BLaER1 (cell line): ENCODE results near the gene ANGPTL2.

Source experiments
- H3K27ac ChIP-seq: shearing (Covaris generic); formaldehyde crosslinking; 2 replicates; pipeline ENCODE4 v1.8.1; 2022
- H3K27me3 ChIP-seq: shearing (Covaris generic); formaldehyde crosslinking; 2 replicates; pipeline ENCODE4 v1.8.1; 2022
- H3K36me3 ChIP-seq: shearing (Covaris generic); formaldehyde crosslinking; 2 replicates; pipeline ENCODE4 v1.8.1; 2022
- H3K4me1 ChIP-seq: shearing (Covaris generic); formaldehyde crosslinking; 2 replicates; pipeline ENCODE4 v1.8.1; 2022
- H3K4me2 ChIP-seq: shearing (Covaris generic); formaldehyde crosslinking; 2 replicates; pipeline ENCODE4 v1.8.1; 2022
- H3K4me3 ChIP-seq: shearing (Covaris generic); formaldehyde crosslinking; 2 replicates; pipeline ENCODE4 v1.8.1; 2022
- H3K9ac ChIP-seq: shearing (Covaris generic); formaldehyde crosslinking; 2 replicates; pipeline ENCODE4 v1.8.1; 2022
- H3K9me3 ChIP-seq: shearing (Covaris generic); formaldehyde crosslinking; 2 replicates; pipeline ENCODE4 v1.8.1; 2022
- H4K20me1 ChIP-seq: shearing (Covaris generic); formaldehyde crosslinking; 2 replicates; pipeline ENCODE4 v1.8.1; 2022
- Cebpa-rat ChIP-seq: shearing (Covaris generic); IDR thresholded peaks from 2 replicates; pipeline ENCODE4 v1.8.1; 2022

ANGPTL2 gene

DNA sequence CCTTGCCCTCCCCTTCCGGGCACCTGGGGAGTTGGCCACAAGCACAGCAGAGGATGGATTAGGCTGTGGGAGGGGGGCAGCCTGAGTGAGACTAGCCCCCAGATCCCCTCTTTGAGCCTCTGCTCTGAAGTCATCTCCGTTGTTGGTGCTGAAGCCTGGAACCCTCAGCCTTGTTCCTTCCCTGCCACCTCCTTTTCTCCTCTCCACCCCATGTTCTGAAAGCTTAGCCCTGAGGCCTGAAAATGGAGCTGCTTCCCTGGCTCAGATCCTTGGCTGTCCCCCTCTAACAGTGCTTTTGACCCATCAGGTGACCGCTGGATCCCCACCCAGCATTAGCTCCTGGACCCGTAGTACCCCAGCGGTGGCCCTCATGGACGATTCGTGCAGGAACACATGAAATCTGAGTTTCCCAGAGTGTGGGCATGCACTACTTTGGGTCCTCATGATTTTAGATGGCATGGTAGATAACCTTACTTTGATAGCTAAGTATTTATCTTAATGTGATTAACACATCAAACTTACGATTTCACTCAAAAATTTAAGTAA, 21.6 kb upstream of the ANGPTL2 start:
- Histone ChIP-seq H4K20me1 (no peaks in the 10 kb centered on the region), H3K9me3 (no peaks in the 10 kb centered on the region), H3K4me1 (no peaks in the 10 kb centered on the region), H3K4me2 (no peak overlapping the region), H3K4me3 (no peak overlapping the region), H3K36me3 (no peaks in the 10 kb centered on the region), H3K9ac (no peak overlapping the region), H3K27me3 (no peaks in the 10 kb centered on the region), H3K27ac (no peak overlapping the region)
- TF ChIP-seq Cebpa-rat = no peak

DNA sequence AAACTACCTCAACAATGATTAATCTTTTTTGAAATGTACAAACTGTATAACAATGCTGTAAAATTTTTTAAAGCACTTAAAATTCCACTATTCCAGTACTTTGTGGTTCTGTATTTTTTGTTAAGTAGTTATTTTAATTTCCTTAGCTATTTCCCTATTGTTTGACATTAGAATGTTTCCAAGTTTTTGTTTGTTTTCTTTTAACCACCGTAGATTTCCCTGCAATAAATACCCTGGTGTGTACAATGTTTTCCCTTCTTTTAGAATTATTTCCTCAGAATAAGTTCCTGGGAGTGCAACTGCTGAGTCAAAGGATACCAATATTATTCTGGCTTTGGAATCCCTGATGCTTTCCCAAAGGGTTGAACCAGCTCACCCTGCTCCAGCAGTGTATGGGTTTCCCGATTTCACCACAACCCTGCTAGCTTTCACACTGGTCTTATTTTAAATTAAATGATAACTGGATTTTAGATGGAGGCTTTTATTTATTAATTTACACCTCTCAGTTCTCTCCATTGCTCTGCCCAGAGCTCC, 20.6 kb upstream of the ANGPTL2 start:
- Histone ChIP-seq H3K9me3 (no peaks in the 10 kb centered on the region), H3K4me1 (no peaks in the 10 kb centered on the region), H3K36me3 (no peaks in the 10 kb centered on the region)

DNA sequence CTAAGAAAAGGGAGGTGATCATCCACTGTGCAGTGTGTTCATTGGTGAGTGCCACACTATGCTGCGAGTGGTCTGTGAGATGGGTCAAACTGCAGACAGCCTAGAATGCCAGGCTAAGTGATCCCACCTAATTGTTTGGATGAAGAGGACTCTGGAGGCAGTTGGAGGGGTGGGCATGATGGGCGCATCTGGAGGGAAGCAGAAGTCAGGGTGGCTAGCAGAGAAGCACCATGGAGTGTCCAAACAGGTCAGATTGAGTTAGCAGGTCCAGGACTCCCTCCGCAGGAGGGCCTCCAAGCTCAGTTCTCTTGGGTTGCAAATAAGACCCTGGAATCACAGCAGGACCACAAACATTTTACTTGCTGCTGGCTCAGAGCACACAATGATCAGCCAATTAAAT, 19.9 kb upstream of the ANGPTL2 start:
- no peak for TF ChIP-seq Cebpa-rat
- no peaks in the 10 kb centered on the region for H4K20me1 ChIP-seq
- H3K27me3 ChIP-seq = no peaks in the 10 kb centered on the region
- no peaks in the 10 kb centered on the region for H3K36me3 ChIP-seq
- H3K9ac ChIP-seq = no peak overlapping the region
- no peak overlapping the region for H3K27ac ChIP-seq
- H3K4me1 ChIP-seq = no peaks in the 10 kb centered on the region; the same call in 1 of the 2 replicates
- H3K9me3 ChIP-seq = no peaks in the 10 kb centered on the region
- H3K4me3 ChIP-seq = no peak overlapping the region
- no peak overlapping the region for H3K4me2 ChIP-seq

More for the DNA sequence above, 20.6 kb upstream of the ANGPTL2 start:
- no peak overlapping the region for H3K9ac ChIP-seq
- TF ChIP-seq Cebpa-rat = no peak
- no peak overlapping the region for H3K4me2 ChIP-seq
- no peaks in the 10 kb centered on the region for H4K20me1 ChIP-seq
- H3K27ac ChIP-seq = no peak overlapping the region
- no peak overlapping the region for H3K4me3 ChIP-seq
- H3K27me3 ChIP-seq = no peaks in the 10 kb centered on the region

DNA sequence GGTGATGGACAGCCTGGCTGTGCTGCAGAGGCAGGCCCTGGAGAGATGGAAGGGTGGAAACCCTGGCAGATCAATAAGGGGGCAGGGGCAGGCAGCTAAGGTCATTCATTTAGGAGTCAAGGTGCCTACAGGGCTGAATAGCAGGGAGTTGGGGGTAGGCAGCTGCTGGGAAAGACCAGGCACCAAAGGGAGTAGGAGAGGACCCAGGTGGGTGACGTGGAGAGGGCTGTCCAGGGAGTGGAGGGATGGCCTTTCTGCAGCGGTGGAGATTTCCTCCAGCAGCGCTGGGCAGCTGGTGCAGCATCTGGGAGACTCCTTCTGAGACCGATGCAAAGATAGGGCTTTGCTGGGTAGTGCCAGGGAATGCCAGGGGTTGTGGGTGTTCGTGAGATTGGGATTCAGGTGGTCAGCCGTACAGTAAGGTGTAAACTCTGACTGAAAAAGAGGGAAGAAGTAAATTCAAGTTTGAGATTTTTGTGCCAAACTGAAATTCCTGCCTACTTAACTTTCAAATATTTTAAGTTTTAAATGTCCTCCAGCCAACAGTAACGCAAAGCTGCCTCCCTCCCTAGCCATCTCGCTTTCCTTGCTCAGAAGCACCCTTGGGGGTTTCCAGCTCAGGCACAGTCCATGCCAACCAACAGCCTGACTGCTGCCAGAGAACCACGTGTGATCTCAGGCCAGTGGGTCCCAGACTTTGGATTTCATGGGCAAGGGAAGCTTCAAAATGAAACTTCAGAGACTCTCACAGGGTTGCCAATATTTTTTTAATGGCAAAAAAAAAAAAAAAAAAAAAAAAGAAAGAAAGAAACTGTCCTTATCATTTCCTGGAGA, 18.6 kb upstream of the ANGPTL2 start:
- Histone ChIP-seq H3K9me3 (no peaks in the 10 kb centered on the region), H3K27ac (no peak overlapping the region), H3K9ac (no peak overlapping the region), H3K27me3 (no peaks in the 10 kb centered on the region), H3K36me3 (no peaks in the 10 kb centered on the region), H4K20me1 (no peaks in the 10 kb centered on the region), H3K4me2 (no peak overlapping the region), H3K4me3 (no peak overlapping the region), H3K4me1 (peaks cover 2% of the 10 kb centered on the region)
- no peak for TF ChIP-seq Cebpa-rat

DNA sequence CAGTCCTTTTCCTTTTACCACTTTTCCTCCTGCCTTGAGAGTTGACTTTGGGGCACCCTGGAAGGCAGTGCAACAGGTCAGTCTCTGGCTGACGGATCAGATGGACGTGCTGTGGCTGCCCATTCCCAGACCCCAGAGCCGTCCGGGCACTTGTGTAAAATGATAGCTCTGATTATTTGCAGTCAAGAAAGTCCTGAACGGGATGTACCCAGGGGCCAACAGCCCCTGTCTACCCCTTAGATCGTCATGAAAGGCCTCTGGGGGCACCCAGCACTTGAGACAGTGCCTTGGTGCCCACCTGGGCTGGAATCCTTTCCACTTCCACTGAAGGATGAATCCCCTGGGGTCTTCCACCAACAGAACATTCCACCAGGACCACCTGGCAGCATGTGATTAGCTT, 17.7 kb upstream of the ANGPTL2 start:
- Histone ChIP-seq H4K20me1 (no peaks in the 10 kb centered on the region), H3K9ac (no peak overlapping the region), H3K4me3 (no peak overlapping the region), H3K4me1 (peaks cover 11% of the 10 kb centered on the region), H3K27ac (no peak overlapping the region), H3K9me3 (no peaks in the 10 kb centered on the region), H3K36me3 (no peaks in the 10 kb centered on the region), H3K27me3 (no peaks in the 10 kb centered on the region), H3K4me2 (no peak overlapping the region)
- TF ChIP-seq Cebpa-rat = no peak

DNA sequence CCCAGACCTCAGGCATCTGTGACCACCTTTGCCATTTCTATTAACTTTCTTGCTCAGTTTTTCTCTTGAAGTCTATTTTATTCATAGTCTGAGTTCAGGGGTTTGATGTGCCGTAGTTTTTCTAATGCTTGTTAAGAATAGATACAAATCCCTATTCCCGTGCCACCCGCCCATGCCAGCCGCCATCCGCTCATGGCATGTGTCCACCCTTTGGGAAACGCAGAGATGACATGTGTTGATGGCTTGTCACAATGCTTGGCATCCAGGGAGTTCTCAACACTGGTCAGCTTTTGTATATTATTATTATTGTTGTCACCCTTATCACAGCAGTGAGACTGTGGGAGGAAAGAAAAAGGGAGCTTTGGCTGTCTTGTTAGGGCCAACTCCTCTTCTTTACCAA, 17.3 kb upstream of the ANGPTL2 start:
- Histone ChIP-seq H3K4me1 (peaks cover 15% of the 10 kb centered on the region), H3K27ac (no peak overlapping the region), H4K20me1 (no peaks in the 10 kb centered on the region), H3K27me3 (no peaks in the 10 kb centered on the region), H3K9ac (no peak overlapping the region), H3K36me3 (no peaks in the 10 kb centered on the region), H3K4me3 (no peak overlapping the region), H3K4me2 (no peak overlapping the region), H3K9me3 (no peaks in the 10 kb centered on the region)
- no peak for TF ChIP-seq Cebpa-rat

DNA sequence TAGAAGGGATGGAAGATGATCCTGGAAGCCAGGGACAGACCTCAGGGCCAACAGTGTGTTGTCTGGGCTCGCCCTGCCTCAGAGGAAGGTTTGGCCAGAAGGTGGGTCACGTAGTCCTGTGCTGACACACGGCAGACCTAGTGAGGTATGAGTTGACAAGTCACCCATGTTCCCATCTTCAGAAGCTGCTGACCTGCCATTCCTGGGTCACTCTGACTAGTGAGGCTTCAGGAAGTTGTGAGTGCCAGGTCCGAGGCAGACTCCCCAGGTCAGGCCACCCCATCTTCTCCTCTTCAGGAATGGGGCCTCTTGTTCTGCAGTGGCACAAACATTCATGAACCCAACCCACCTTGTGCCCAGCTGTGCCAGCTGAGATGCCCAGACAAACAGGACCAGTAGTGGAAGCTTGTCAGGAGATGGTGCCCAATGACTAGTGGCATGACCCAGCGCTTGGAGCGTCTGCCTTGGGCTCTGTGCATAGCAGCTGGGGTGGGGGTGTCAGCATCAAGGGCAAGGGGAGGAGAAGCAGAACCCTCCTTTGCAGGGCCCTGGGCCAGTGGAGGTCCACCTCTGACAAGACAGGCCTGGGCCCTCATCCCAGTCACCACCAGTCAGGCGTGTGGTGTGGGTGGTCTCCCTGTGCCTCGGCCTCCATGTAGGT, 16.8 kb upstream of the ANGPTL2 start:
- TF ChIP-seq Cebpa-rat = no peak
- no peaks in the 10 kb centered on the region for H3K27me3 ChIP-seq
- no peak overlapping the region for H3K4me3 ChIP-seq
- H3K9me3 ChIP-seq = no peaks in the 10 kb centered on the region
- H3K36me3 ChIP-seq = no peaks in the 10 kb centered on the region
- no peak overlapping the region for H3K27ac ChIP-seq
- H4K20me1 ChIP-seq = no peaks in the 10 kb centered on the region
- H3K4me2 ChIP-seq = no peak overlapping the region
- peaks cover 21% of the 10 kb centered on the region for H3K4me1 ChIP-seq
- no peak overlapping the region for H3K9ac ChIP-seq

DNA sequence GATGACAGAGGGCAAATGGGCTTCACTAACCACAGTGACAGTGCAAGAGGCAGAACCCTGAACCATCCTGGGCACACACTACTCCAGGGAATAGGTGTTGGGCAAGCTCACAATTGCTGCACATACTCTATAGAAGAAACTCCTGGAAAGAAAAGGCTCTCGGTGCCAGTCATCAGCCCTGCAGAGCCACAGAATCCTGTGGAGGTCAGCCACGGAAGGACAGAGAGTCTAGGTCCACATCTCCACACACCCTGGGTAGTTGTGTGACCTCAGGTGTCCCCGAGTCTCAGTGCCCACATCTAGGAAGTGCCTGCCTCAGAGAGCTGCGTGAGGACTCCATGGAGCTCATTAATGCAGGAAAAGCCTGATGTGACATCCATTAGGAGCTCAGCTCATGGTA, 16.0 kb upstream of the ANGPTL2 start:
- Histone ChIP-seq H3K9me3 (no peaks in the 10 kb centered on the region), H3K9ac (no peak overlapping the region), H4K20me1 (no peaks in the 10 kb centered on the region), H3K27ac (no peak overlapping the region), H3K27me3 (no peaks in the 10 kb centered on the region), H3K4me2 (no peak overlapping the region), H3K4me3 (no peak overlapping the region), H3K4me1 (peaks cover 28% of the 10 kb centered on the region), H3K36me3 (no peaks in the 10 kb centered on the region)
- TF ChIP-seq Cebpa-rat = no peak

DNA sequence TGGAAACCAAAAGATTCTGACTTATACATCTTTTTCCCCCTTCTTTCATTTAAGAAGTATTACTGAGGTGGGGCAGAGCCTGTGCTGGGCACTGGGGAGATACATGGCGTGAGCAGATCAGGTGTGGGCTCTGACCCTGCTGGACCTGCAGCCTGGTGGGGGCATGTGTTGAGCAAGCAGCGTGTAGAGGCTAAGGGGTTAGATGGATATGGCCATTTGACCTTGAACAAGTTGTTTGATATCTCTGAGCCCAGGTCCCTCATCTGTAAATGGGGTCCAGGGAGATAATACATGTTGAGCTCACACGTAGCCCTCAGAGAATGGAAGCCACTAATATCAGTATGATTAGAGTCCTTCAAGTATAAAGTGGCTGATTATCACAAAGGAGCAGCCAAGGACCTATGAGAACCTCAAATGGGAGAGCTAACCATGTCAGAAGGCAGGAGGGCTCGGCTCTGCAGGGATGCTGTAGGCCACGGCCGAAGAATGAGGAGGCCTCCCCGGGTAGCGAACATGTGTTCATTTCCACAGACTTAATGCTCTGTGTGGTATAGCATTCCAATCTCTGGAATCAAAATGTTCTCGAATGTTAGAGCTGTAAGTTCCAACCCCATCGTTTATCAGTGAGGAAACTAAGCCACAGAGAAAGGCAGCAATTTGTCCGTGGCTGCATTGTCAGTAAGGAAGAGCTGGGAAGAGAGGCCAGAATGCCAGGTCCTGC, 15.4 kb upstream of the ANGPTL2 start:
- no peak for TF ChIP-seq Cebpa-rat
- Histone ChIP-seq H3K4me2 (peak overlapping the region; percentile 9; the same call in 1 of the 2 replicates), H3K4me1 (peaks cover 35% of the 10 kb centered on the region), H3K9ac (no peak overlapping the region), H3K4me3 (no peak overlapping the region), H3K36me3 (no peaks in the 10 kb centered on the region), H3K27me3 (no peaks in the 10 kb centered on the region), H4K20me1 (0 out of 2 replicates have a peak, but pooled peaks cover 4% of the 10 kb centered on the region), H3K27ac (no peak overlapping the region), H3K9me3 (no peaks in the 10 kb centered on the region)
